ENCODE data around the gene APC2.

The APC2 gene

GRCh38 chr19:1449467-1450442, at the start of gene APC2:
Gene APC2, plus strand, starts transcription at chr19:1450121. Its CDS starts 2,881 bp downstream, at chr19:1453002.
- DNase-seq, result peak; percentile 82

GRCh38 chr19:1400281-1401137, 49.4 kb upstream of the APC2 start:
- DNase-seq, result peak; percentile 32

- peak; percentile 14 for DNase-seq
These were observed 48.6 kb upstream of the APC2 start, which contains the start of gene GAMT for GRCh38 chr19:1401138-1401888. Gene GAMT, minus strand, starts transcription at chr19:1401542. Its CDS starts 66 bp downstream, at chr19:1401476.

GRCh38 chr19:1401889-1402217, 48.1 kb upstream of the APC2 start:
- DNase-seq, result no peak

- DNase-seq, result no peak
These were observed 47.4 kb upstream of the APC2 start for GRCh38 chr19:1402411-1403070.

- peak; percentile 95 for DNase-seq
These were observed 43.0 kb upstream of the APC2 start for GRCh38 chr19:1406774-1407527.

- peak; percentile 43 for DNase-seq
These were observed 42.2 kb upstream of the APC2 start, which contains the start of gene DAZAP1 for GRCh38 chr19:1407528-1408299. Gene DAZAP1, plus strand, starts transcription at chr19:1407586. Its CDS starts 188 bp downstream, at chr19:1407774.

GRCh38 chr19:1408300-1409203, 41.4 kb upstream of the APC2 start:
- peak; percentile 33 for DNase-seq

- DNase-seq, result no peak
These were observed 40.5 kb upstream of the APC2 start for GRCh38 chr19:1409204-1410005.

- no peak for DNase-seq
These were observed 39.7 kb upstream of the APC2 start for GRCh38 chr19:1410136-1410786.

- no peak for DNase-seq
These were observed 39.1 kb upstream of the APC2 start for GRCh38 chr19:1410789-1411188.

GRCh38 chr19:1411255-1412191, 38.4 kb upstream of the APC2 start:
- DNase-seq, result no peak

- DNase-seq, result no peak
These were observed 37.5 kb upstream of the APC2 start for GRCh38 chr19:1412323-1412923.

- no peak for DNase-seq
These were observed 36.7 kb upstream of the APC2 start for GRCh38 chr19:1412995-1413800.
